HG02840 (cell line): ENCODE results near the gene POLD2.
"Not testable (repeated sequence)": the region's sequence is repeated elsewhere in the genome, so short reads cannot be mapped to it uniquely, and the experiment has no call there.

ENCODE experiments used
- ATAC-seq: cut with Tn5 transposase; IDR thresholded peaks from one replicate; pipeline ENCODE4 v1.9.1; 2021; ENCODE audit warnings: mild to moderate bottlenecking, moderate library complexity, moderate number of reproducible peaks; ENCODE audit not compliant: unreplicated experiment, low FRiP score

Gene POLD2

GRCh38 chr7:44123190-44124003 is at the start of gene POLD2:
POLD2 (minus strand) TSS chr7:44123548; CDS start chr7:44122053, 1,495 bp downstream.
- ATAC-seq = peak; percentile 98

- ATAC-seq = no peak
These were observed 49.6 kb upstream of the POLD2 start for GRCh38 chr7:44172803-44173424.

GRCh38 chr7:44172352-44172751 is 49.0 kb upstream of the POLD2 start:
- ATAC-seq = no peak

- ATAC-seq = not testable (repeated sequence)
These were observed 48.6 kb upstream of the POLD2 start for GRCh38 chr7:44171901-44172300.

- no peak for ATAC-seq
These were observed 44.6 kb upstream of the POLD2 start for GRCh38 chr7:44167920-44168319.

GRCh38 chr7:44163591-44163990 is 40.2 kb upstream of the POLD2 start:
- ATAC-seq = no peak

GRCh38 chr7:44162785-44163395 is 39.5 kb upstream of the POLD2 start:
- no peak for ATAC-seq

GRCh38 chr7:44162179-44162578 is 38.8 kb upstream of the POLD2 start:
- ATAC-seq = no peak

- ATAC-seq = no peak
These were observed 38.0 kb upstream of the POLD2 start for GRCh38 chr7:44161371-44161770.

- ATAC-seq = no peak
These were observed 36.7 kb upstream of the POLD2 start for GRCh38 chr7:44159824-44160630.

- ATAC-seq = no peak
These were observed 35.7 kb upstream of the POLD2 start for GRCh38 chr7:44158873-44159631.

GRCh38 chr7:44158096-44158872 is 34.9 kb upstream of the POLD2 start:
- ATAC-seq = no peak

GRCh38 chr7:44157116-44158080 is 34.0 kb upstream of the POLD2 start:
- ATAC-seq = no peak

- no peak for ATAC-seq
These were observed 33.2 kb upstream of the POLD2 start for GRCh38 chr7:44156453-44157010.

- ATAC-seq = no peak
These were observed 32.1 kb upstream of the POLD2 start for GRCh38 chr7:44155191-44156185.

GRCh38 chr7:44154703-44155102 is 31.4 kb upstream of the POLD2 start:
- no peak for ATAC-seq

- no peak for ATAC-seq
These were observed 30.6 kb upstream of the POLD2 start for GRCh38 chr7:44153948-44154335.
